NB4 (cell line): ENCODE data around the gene RFC4.

ENCODE experiments used
- CTCF ChIP-seq: IDR thresholded peaks from one replicate; pipeline ENCODE4 v1.5.1; 2012; ENCODE audit warnings: low read depth, low read length
- POLR2A ChIP-seq: IDR thresholded peaks from 2 replicates; pipeline ENCODE4 v1.6.1; 2011; ENCODE audit warnings: mild to moderate bottlenecking; ENCODE audit not compliant: insufficient read length; ENCODE audit errors: extremely low read depth

- TF ChIP-seq CTCF: no peak
- TF ChIP-seq POLR2A: no peak
These were observed 33.8 kb upstream of the RFC4 start for GRCh38 chr3:186839874-186840641.
